MM.1S (cell line): ENCODE data around the gene PUM1.

Source experiments
- CTCF ChIP-seq: fragments of 300-600 bp; sonication (generic); IDR thresholded peaks from 2 replicates; pipeline ENCODE4 v1.5.1; 2016; ENCODE audit warnings: antibody characterized with exemption, low read length, mixed read lengths
- EZH2 ChIP-seq: fragments of 300-600 bp; sonication (generic); optimal IDR thresholded peaks from 2 replicates; pipeline ENCODE3; 2017; ENCODE audit warnings: low read depth, mild to moderate bottlenecking, antibody characterized with exemption, low read length, mixed read lengths

- no peak for TF ChIP-seq CTCF
- TF ChIP-seq EZH2, result no peak
These were observed 22.9 kb downstream of the PUM1 start for GRCh38 chr1:31042656-31043055.
